ENCODE results near the gene ETV6.
A peak's percentile ranks its signal among the peaks of the same experiment; 100 is the strongest.

ETV6 gene

DNA sequence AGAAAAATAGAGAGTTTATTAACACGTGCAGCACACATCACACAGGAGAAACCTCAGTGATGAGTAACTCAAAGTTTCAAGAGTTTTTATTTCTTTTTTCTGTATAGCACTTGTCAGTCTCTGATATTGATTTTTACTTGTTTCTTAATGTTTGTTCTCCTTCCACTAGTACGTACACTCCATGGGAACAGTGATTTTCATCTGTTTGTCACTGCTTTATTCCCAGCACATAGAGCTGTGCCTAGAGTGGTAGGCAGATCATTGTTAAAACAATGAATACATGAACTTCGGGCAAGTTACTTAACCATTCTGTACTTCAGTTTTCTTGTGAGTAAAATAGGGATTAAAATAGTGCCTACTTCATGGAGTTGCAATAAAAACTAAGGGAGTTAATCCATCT, 46.6 kb downstream of the ETV6 start:
- DNase-seq = no peak

DNA sequence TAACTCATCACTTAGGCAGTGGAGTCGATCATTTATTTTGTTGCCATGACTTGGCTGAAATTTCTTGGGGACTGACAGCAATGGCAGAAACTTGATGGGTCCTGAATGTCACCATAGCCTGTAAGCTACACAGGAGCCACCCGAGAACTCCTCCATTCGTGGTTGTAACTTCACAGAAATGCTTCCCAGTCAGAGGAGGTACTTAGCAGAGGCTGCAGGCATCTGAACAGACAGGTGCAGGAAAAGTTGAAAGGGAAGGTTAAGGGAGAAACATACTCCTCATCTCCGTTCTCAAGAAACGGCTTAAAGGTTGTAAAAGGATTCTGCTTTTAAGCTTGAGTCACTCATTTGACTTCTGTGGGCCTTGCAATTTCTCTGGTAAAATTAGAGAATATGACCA, 47.7 kb downstream of the ETV6 start:
- no peak for DNase-seq

DNA sequence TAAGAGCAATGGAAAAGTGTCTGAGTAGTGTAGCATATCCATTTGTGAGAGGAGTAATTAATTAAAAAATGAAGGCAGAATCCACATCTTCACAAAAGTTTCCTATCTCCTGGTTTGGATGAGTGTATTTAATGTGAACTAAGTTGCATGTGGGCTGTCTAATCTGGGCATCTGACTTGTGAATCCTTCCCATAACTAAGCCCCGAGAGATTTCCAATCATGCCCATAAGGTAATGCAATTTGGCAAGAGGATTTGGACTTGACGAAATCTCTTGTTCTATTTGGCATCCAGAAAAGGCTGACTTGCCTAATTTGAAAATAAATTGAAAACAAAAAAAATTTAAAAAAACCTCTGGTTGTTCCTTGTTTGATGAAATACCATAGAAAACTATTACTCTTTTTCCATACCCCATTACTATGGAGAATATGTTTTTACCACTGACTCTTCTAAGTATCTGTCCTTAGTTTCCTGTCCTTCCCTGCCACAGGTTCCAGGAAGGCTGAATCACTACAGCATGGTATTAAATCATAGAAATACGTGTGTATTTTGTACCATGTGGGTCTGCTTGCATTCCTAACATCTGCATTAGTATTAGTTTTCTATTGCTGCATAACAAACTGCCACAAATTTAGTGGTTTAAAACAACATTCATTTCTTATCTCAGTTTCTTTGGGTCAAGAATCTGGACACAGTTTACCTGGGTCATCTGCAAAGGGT, 48.4 kb downstream of the ETV6 start:
- peak; percentile 57 for DNase-seq

DNA sequence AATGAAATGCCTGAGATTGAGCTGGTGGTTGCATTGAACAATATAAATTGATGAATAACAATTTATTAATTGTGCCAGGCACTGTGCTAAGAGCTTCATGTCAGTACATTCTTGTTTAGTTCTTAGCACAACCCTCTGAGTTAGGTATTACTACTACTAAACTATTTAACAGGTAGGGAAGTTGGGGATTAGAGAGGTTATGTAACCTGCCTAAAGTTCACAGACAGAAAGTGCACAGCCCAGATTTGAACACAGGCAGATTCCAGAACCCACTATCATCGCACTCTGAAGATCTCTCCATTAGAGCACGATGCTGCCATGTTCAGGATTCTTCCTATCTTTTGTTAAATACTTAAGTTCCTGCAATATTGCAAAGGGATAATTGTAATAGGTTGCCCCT, 49.3 kb downstream of the ETV6 start:
- no peak for DNase-seq

DNA sequence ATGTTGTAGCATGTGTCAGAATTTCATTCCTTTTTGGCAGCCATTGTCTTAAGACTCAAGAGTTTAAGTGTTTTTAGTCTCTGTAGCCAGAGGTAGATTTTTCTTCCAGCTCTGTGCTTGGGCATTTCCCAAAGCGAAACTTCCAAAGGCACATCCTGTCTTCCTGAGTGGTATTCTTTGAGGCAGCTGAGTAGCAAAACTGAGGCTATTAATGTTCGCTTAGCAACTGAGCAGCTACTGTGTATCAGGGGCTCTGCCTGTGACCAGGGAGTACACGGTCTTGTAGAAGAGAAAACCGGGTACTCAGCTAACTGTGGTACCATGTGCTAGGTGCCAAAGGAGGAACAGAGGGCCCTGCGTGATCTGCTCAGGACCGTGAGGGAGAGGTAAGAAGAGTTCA, 52.0 kb downstream of the ETV6 start:
- no peak for DNase-seq

DNA sequence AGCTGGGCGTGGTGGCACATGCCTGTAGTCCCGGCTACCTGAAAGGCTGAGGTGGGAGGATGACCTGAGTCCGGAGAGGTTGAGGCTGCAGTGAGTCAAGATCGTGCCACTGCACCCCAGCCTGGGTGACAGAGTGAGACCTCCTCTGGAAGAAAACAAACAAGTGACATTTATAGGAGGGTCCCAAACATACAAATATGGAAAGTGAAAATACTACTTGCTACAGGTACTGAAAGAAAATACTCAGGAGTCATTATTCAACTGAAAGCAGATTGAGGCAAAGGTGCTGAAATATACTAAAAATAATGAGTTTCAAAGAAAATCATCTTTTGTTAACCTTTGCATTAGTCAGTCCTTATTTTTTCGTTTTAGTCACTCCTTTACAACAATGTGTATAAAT, 53.5 kb downstream of the ETV6 start:
- DNase-seq = no peak

DNA sequence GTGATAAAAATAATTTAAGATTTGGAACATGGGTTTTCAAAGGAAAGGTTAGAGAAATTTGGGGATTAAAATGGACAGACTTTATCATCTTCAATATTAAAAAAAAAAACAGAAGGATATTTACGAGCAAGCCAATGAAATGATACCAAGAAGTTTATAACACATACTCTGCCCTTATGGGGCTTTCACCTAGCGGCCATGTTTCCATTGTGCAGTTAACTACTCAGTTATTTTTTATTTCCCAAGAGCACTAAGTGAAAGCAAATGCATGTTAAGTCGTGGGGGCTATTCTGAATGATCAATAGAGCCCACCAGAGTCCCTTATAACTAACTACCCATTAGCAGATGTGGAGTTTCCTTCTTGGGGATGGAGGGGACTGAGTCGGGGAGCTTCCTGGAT, 53.9 kb downstream of the ETV6 start:
- DNase-seq = no peak

DNA sequence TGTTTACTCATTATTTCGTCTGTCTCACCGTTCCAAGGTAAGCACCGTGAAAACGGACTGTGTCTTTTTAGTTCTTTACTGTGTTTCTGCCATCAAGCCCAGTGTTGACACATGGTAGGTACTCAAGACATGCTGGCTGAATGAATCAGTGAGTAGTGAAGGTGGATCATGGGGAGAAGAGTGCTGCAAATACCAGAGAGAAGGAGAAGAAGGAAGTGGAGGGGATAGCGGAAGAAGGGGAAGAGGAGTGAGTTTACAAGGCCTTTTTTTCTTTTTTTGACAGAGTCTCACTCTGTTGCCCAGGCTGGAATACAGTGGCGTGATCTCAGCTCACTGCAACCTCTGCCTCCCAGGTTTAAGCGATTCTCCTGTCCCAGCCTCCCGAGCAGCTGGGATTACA, 54.6 kb downstream of the ETV6 start:
- DNase-seq = no peak

DNA sequence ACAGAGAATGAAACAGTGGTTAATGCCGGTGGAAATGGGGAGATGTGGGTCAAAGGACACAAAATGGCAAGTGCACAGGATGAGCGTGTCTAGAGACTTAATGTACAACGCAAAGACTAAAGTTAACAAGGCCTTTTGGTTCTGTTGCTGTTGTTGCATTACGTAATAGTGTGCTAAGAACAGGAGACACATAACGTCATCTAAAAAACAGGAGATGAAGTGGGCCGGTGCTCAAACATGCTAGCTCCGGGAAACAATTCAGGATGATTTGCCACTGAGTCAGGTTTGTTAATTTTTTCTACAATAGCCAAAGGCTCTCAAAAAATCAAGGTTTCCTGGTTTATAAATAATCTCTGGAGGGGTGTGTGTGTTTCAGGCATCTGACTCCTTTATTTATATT, 55.5 kb downstream of the ETV6 start:
- peak; percentile 66 for DNase-seq

DNA sequence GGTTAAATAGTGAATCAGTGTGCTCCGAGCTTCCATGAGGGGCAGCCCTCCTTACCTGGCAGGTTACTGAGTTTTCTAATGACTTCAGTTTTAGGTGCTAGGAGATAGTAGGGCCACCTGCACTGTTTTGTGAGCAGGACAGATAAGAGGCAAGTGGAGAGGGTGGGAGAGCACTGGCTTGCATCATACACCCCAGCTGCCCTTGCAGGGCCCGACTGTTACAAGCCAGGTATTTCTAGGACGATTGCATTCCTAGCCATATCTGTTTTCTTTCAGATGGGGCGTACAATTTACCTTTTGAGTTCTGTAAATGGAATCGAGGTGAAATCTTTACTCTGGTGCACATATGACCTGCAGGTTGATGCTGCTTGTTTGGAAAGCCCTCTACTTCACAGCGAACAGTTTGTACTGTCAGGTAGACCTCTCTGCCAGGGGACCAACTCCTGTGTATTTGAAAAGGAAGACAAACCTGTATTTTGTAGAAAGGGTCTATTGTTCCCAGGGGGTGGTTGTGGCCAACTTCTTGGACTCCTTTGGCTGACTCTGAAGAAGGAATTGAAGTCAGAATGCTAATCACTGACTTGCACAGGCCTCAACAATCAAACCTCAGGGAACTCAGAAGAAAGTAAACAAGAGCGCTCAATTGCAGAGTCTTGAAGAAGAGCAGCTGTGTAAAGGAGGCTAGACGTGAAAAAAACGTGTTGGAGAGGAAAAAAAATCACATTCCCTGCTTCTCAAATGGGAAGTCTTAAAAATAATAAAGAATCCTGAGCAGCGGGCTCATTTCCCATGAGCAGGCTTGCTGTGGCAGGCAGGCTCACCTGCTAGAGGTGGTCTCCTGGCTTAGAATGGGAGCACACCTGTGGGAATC, 57.3 kb downstream of the ETV6 start:
- no peak for DNase-seq

DNA sequence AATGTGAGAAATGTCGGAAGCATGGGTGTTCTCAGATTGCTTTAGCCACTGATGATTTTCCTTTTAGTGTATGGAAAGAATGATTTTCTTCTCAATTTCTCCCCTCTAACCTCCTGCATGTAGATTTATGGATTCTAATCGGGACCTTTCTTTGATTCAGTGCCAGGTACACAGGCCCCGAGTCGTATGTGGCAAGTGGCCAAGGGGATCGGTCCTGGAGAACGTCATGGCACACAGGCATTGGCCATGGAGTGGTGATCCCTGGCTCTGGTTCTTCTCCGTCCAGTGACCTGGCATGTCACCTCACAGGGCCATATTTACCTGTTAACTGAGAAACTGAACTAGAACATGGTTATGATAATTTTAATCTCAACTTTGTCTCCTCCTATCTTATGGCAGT, 58.1 kb downstream of the ETV6 start:
- DNase-seq = no peak

DNA sequence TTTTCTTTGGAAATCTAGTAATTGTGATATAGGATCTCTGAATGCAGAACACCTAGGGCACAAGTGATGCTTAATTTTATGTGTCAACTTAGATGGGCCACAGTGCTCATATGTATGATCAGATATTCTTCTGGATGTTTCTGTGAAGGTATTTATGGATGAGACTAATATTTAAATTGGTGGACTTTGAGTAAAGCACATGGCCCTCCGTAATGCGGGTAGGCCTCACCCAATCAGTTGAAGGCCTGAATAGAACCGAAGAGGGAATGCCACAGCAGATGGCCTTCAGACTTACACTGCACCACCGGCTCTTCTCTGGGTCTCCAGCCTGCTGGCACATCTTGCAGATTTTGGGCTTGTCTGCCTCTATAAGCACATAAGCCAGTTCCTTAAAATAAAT, 60.0 kb downstream of the ETV6 start:
- no peak for DNase-seq

DNA sequence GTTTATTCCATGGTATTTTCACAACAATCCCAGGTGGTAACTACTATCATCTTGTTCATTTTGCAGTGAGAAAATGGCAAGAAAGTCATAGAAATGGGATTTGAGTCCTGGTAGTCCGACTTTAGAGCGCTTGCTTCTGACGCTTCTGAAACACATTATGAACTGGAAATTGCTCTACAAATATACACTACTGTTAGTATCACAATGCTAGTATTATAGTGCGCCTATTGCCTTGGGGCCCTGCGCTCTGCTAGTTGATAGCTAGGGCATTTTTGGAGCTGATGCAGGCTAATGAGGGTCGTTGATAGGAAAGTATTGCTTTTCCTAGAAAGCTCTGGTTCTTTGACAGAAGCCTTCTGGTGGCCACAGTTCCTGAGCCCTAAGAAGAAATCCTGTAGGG, 61.0 kb downstream of the ETV6 start:
- DNase-seq = no peak

DNA sequence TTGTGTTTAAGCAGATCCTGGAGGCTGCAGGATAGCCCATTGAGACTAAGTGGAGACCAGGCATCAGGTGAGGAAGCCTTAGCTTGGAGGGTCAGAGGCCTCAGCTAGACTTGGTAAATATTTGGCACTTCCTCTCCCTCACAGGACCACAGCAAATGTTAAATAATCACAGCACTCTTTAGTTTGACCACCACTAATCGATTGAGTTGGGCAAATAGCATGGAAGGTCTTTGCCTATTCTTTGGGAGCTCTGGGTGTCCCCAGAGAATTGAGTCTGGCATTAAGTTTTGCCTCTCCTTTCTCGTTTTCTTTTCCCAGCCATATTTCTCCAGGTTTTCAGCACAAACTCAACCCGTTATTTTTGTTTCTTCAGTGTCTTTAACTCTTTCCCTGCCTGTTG, 61.4 kb downstream of the ETV6 start:
- DNase-seq = no peak

DNA sequence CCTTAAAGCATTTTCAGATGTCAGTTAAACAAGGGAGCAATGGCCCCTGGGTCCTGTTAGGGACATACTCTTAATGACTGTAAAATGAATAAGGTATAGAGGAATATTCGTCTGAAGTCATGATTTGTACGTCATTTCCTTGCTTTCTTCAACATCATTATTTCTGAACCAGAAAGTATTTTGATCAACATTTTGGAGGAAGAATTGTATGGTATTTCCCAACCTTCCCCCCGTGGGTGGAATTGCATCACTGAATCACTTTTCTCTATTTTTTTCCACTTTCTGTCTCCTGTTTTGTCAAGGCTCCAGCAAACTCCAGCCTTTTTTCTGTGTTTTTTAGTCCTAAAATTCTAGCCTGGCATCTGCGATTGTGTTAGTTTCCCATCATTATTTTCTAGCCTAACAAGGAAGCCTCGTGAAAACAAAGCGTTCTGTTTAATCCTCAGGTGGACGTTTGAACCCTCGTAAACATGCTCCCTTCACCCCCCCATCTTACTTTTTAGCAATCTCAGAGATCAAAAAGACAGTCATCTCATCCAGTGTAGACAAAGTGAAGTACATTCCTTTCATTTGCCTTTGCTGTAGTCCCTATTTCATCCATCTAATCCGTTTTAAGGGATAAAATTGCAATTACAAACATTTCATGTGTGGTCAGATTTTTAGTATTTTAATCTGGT, 62.3 kb downstream of the ETV6 start:
- DNase-seq = peak; percentile 34

DNA sequence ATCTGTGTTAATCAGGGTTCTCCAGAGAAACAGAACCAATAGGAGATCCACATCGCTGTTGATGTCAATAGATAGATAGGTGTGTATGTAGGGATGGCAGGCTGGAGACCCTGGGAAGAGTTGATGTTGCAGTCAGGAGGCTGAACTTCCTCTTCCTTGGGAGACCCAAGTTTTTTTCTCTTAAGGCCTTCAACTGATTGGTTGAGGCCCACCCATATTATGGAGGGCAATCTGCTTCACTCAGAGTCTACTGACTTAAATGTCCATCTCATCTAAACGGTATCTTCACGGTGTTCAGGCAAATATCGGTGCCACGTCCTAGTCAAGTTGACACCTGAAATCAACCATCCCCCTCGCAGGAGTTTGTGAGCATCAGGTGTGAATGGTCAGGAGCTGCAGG, 63.0 kb downstream of the ETV6 start:
- no peak for DNase-seq

DNA sequence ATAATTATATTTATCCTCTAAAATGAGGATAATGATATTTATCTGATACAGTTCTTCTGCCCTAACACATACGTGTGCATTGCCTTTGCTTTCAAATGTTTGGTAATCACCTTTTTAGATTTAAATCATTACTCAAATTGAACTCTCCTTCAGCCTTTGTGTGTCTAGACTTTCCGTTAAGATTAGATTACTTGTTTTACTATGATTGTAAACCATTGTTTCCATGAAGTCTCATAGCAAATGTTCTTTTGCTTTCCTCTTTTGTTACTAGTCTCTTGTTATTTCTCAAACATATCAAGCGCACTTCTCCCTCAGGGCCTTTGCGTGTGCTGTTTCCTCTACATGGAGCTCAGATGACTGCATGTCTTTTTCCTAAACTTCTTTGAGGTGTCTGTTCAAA, 63.7 kb downstream of the ETV6 start:
- no peak for DNase-seq

DNA sequence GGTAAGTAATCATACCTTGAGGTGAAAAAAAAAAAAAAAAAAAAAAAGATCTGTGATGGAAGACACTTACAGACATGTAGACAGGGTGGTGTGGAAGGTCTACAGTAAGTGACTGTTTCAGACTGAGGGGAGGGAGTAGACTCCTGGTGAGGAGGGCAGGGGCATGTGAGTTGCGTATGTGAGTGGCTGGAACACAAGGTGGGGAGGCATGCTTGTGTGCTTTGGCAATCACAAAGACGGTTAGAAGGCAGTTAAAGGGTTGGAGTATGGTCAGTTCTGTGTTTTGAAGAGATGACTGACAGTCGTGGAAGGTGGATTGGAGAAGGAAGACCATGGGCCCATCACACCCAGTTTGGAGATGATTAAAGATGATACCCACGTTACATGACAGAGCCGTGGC, 65.2 kb downstream of the ETV6 start:
- DNase-seq = no peak

DNA sequence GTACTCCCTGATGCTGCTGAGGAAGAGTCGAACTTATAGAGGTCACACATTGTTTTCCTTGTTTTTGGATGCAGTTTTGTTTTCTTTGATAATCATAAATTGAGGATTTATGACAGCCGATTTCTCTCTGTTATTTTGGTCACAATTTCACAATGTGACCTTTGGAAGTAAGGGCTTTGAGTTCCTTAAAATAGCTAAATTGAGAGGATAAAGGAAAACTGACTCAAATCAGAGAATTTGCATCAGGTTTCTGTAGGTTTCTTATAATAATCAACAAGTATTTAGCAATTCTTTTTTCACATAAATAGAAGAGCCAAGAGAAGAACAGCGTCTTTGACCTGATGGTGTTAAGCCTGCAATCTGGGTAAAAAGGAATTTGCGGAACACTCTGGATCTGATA, 66.1 kb downstream of the ETV6 start:
- no peak for DNase-seq

DNA sequence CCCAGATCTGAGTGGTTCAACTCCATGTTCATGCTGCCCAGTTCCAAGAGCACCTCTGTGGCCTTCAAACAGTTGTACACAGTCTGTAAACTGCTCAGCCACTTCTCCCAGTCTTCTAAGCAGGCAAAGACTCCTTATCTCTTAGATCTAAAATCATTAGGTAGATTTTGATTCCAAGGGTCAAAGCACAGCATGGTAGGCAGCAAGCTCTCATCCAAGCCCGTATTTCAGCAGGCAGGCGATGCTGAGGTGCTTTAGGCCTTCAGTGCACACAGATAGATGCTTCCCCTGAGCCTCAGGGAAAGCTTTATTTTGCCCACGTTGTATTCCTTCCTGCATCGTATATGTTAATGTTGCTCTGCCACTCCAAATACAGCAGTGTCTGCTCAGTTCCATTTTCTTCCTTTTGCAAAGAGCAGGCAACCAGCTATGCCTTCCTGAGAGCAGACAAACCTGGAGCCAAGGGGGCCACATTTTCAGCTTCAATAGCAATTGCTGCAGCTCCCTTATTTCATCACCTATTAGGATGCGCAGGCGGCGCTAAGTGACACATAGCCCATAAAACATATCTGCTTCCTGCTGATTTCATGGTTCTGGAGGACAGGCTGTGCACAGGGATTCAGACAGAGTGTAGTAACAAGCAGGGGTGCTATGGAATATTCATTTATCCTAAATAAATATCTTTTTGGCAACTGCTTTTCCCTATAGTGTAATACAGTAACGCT, 67.5 kb downstream of the ETV6 start:
- peak; percentile 53 for DNase-seq

DNA sequence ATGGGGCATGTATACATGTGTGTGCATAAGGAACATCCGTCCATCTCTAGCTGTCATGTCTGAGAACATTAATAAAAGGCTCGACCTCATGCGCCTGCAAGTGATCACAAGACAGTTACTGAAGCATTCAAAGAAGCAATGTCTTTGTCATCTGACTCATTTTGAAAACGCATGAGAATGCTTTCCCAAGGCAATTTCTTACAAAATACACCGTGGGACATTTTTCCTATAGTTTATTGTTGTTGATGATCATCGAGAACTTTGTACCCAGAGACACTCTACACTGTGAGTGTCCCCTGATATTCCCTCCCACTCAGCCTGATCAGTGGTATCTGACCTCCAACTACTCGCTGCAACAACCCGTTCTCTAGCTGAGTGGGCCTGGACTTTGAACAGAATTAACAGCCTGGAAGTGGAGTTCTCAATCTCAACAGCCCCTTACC, 68.1 kb downstream of the ETV6 start:
- peak; percentile 52 for DNase-seq

DNA sequence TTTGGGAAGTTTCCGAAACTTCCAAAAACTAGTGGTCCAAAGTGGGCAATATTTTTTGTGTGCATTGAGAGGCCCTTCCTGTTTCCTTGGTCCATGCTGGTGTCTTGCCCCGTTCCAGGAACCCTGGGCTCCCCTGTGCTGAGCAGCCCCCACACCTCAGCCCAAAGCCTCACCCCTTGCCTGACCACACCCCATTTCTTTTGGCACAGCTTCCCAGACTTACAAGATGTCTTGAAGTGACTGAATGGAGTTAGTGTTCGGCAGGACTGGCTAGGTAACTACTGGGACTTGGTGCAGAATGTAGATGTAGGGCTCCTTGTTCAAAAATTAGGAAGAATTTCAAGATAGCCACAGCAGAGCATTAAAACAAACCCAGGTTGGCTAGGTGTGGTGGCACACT, 68.6 kb downstream of the ETV6 start:
- DNase-seq = no peak

DNA sequence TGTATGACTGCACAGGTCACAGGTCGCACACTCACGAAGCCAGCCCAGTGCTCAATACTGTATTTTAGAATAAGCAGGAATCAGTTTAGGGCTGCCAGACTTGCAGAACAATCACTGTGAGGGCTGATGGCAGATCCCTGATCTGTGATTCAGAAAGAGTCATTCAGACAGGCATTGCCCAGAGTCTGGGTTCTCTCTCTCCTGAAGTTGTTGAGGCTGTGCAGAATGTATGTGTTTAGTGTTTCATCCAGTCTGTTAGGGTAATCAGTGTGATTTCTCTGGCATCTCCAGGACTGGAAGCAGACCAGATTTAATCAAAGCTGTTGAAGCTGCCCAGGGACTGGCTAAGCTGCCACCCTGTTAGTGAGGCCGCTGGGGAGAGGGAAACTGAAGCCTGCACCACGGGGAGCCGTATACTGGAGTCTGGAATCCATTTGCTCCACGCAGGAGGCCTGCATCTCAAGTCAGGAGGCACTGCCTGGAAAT, 69.3 kb downstream of the ETV6 start:
- DNase-seq = peak; percentile 88
